CD14-positive monocyte (primary cell): Measurements from ENCODE around the gene AR. TPM values are rescaled to one million over a fixed set of nuclear protein-coding genes. Genes with fewer than 3 reads are reported as not detected.

ENCODE experiments used
- DNase-seq, 3 donors: peaks; one replicate each; pipeline ENCODE4 v3.0.0-alpha.2; 2011 to 2022
- H2AFZ ChIP-seq: 2 replicates; pipeline ENCODE4 v1.6.0; 2012; ENCODE audit warnings: mild to moderate bottlenecking, low read depth, low read length, inconsistent platforms; ENCODE audit not compliant: insufficient read depth, poor library complexity, severe bottlenecking
- H3K27ac ChIP-seq, 2 donors: 1 replicate in 1 of 2; 2 replicates in 1 of 2; pipeline ENCODE4 v1.5.1; 2012 to 2013; ENCODE audit warnings: low read length in 2 of 2, control low read depth in 1 of 2, inconsistent platforms in 1 of 2, low read depth in 1 of 2, mild to moderate bottlenecking in 1 of 2
- H3K27me3 ChIP-seq, 2 donors: one replicate each; pipeline versions ENCODE4 v1.6.0 to v1.6.1; 2011 to 2013; ENCODE audit warnings: low read length in 2 of 2; ENCODE audit not compliant: control insufficient read depth in 2 of 2, insufficient read depth in 2 of 2
- H3K36me3 ChIP-seq, 2 donors: replicated peaks in 1 of 2; 1 replicate in 1 of 2; 2 replicates in 1 of 2; pipeline versions ENCODE4 v1.5.1 to v1.6.1; 2012 to 2013; ENCODE audit warnings: low read length in 2 of 2, control low read depth in 1 of 2, inconsistent platforms in 1 of 2, mild to moderate bottlenecking in 1 of 2; ENCODE audit not compliant: insufficient read depth in 2 of 2, control insufficient read depth in 1 of 2
- H3K4me1 ChIP-seq, 2 donors: 1 replicate in 1 of 2; 2 replicates in 1 of 2; pipeline versions ENCODE4 v1.5.1 to v1.6.1; 2012 to 2013; ENCODE audit warnings: low read length in 2 of 2, control low read depth in 1 of 2, inconsistent platforms in 1 of 2, mild to moderate bottlenecking in 1 of 2, moderate library complexity in 1 of 2; ENCODE audit not compliant: insufficient read depth in 2 of 2, control insufficient read depth in 1 of 2
- H3K4me2 ChIP-seq: replicated peaks from 2 replicates; pipeline ENCODE3; 2012; ENCODE audit warnings: low read length, moderate library complexity, mild to moderate bottlenecking; ENCODE audit not compliant: poor library complexity, severe bottlenecking; ENCODE audit errors: extremely low read depth
- H3K4me3 ChIP-seq, 3 experiments: fragments of 200-600 bp in 1 of 3; sonication (generic) in 1 of 3; replicated peaks in 1 of 3; 1 replicate in 2 of 3; 2 replicates in 1 of 3; pipeline ENCODE4 v1.5.1; 2011 to 2013; ENCODE audit warnings: low read length in 3 of 3, mild to moderate bottlenecking in 3 of 3, control low read depth in 2 of 3, low read depth in 2 of 3, inconsistent platforms in 1 of 3, moderate library complexity in 1 of 3
- H3K79me2 ChIP-seq: 2 replicates; pipeline ENCODE4 v1.6.0; 2012; ENCODE audit warnings: mild to moderate bottlenecking, control low read depth, inconsistent platforms, low read length, moderate library complexity; ENCODE audit not compliant: insufficient read depth
- H3K9ac ChIP-seq: 2 replicates; pipeline ENCODE4 v1.6.0; 2017; ENCODE audit warnings: low read length, mild to moderate bottlenecking; ENCODE audit not compliant: insufficient read depth, poor library complexity, severe bottlenecking
- H3K9me3 ChIP-seq, 2 donors: replicated peaks in 1 of 2; 1 replicate in 1 of 2; 2 replicates in 1 of 2; pipeline versions ENCODE4 v1.5.1 to v1.6.1; 2012 to 2013; ENCODE audit warnings: low read length in 2 of 2, control low read depth in 1 of 2; ENCODE audit not compliant: control insufficient read depth in 1 of 2, insufficient read depth in 1 of 2
- H4K20me1 ChIP-seq: 2 replicates; pipeline ENCODE4 v1.6.0; 2012; ENCODE audit warnings: mild to moderate bottlenecking, low read length, control low read depth, moderate library complexity; ENCODE audit not compliant: insufficient read depth
- H3K27ac Mint-ChIP-seq, 7 donors: one replicate each; pipeline ENCODE4 v1.8.0; 2020; ENCODE audit warnings: mild to moderate bottlenecking in 7 of 7, mixed read lengths in 7 of 7, moderate library complexity in 6 of 7, inconsistent platforms in 2 of 7
- H3K27me3 Mint-ChIP-seq, 3 donors: one replicate each; pipeline ENCODE4 v1.8.0; 2021 to 2022; ENCODE audit warnings: low read depth in 3 of 3, mild to moderate bottlenecking in 3 of 3, mixed read lengths in 3 of 3, moderate library complexity in 3 of 3, inconsistent platforms in 1 of 3
- H3K36me3 Mint-ChIP-seq, 2 donors: one replicate each; pipeline ENCODE4 v1.8.0; 2020; ENCODE audit warnings: mixed read lengths in 2 of 2, inconsistent platforms in 1 of 2, mild to moderate bottlenecking in 1 of 2
- H3K4me1 Mint-ChIP-seq: one replicate; pipeline ENCODE4 v1.8.0; 2020; ENCODE audit warnings: mild to moderate bottlenecking, mixed read lengths
- H3K4me3 Mint-ChIP-seq, 2 donors: one replicate each; pipeline ENCODE4 v1.8.0; 2020; ENCODE audit warnings: mild to moderate bottlenecking in 2 of 2, mixed read lengths in 2 of 2, moderate library complexity in 1 of 2
- H3K9me3 Mint-ChIP-seq, 7 donors: one replicate each; pipeline ENCODE4 v1.8.0; 2020 to 2022; ENCODE audit warnings: mixed read lengths in 7 of 7, mild to moderate bottlenecking in 6 of 7, moderate library complexity in 6 of 7, inconsistent platforms in 2 of 7
- WGBS: methylation state at CpG from one replicate; pipeline ENCODE4 v1.1.5; 2013; ENCODE audit warnings: missing lambda C conversion rate; ENCODE audit not compliant: insufficient coverage; 5-methylcytosine and 5-hydroxymethylcytosine counted together
- intact Hi-C, 2 donors: fragments of 100-400 bp; cut with micrococcal nuclease; formaldehyde crosslinking; loops; one replicate each; pipeline versions ENCODE4 v1.15.0 to v1.15.1; 2023
- polyA plus RNA-seq, 3 donors: library from polyadenylated mRNA; depleted of rRNA in 1 of 3; unstranded in 2 of 3; stranded (reverse) in 1 of 3; fragments of 300-500 nt in 2 of 3; fragments of >200 nt in 1 of 3; fragmentation: Illumina TruSeq in 2 of 3; gene quantifications; 1 replicate in 2 of 3; 2 replicates in 1 of 3; pipeline ENCODE4 v1.2.3, GENCODE V29; 2012 to 2021
- TF ChIP-seq, protein P1 (sequence below): fragments of 200-600 bp; IDR thresholded peaks from one replicate; pipeline ENCODE4 v1.8.0; 2022; ENCODE audit warnings: antibody characterized with exemption, mild to moderate bottlenecking

The AR gene
- polyA plus RNA-seq, 3 donors: not detected

DNA sequence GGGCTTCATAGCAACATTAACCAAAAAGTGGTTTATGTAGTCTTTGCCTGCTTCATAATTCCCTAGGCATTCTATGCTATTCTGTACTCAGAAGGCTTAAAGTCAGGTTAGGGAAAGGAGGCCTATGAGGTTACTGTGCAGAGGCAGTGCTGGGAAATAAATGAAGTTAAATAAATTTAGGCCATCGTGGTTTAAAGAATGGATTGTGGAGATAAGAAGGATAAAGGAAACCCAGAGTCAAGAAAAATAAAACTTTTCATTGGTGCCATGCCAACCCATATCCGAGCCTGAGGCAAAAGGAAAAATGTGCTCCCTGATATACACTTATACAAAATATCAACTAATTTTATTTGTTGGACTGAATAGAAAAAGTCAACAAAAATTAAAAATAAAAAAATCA, 70.2 kb downstream of the AR start:
- intact Hi-C loops: no loop called here
- Histone ChIP-seq H3K27ac (no peak overlapping the region), H4K20me1 (no peaks in the 10 kb centered on the region), H3K9me3 (no peaks in the 10 kb centered on the region), H3K79me2 (no peaks in the 10 kb centered on the region), H3K4me1 (no peaks in the 10 kb centered on the region), H3K4me2 (no peak overlapping the region), H2AFZ (no peak overlapping the region), H3K27me3 (no peaks in the 10 kb centered on the region), H3K9ac (no peak overlapping the region), H3K36me3 (no peaks in the 10 kb centered on the region), H3K4me3 (no peak overlapping the region)
- Mint-ChIP-seq H3K4me3 (no peak overlapping the region), H3K27me3 (peaks cover 0 to 2% (median 0%) of the 10 kb centered on the region in 3 donors), H3K27ac (no peak overlapping the region), H3K36me3 (no peaks in the 10 kb centered on the region), H3K9me3 (peaks cover 2 to 14% (median 7%) of the 10 kb centered on the region in 7 donors), H3K4me1 (peaks cover under 1% of the 10 kb centered on the region)
- WGBS: no CpG with 5 or more reads among the region's 2 CpGs
- TF ChIP-seq, protein P1, sequence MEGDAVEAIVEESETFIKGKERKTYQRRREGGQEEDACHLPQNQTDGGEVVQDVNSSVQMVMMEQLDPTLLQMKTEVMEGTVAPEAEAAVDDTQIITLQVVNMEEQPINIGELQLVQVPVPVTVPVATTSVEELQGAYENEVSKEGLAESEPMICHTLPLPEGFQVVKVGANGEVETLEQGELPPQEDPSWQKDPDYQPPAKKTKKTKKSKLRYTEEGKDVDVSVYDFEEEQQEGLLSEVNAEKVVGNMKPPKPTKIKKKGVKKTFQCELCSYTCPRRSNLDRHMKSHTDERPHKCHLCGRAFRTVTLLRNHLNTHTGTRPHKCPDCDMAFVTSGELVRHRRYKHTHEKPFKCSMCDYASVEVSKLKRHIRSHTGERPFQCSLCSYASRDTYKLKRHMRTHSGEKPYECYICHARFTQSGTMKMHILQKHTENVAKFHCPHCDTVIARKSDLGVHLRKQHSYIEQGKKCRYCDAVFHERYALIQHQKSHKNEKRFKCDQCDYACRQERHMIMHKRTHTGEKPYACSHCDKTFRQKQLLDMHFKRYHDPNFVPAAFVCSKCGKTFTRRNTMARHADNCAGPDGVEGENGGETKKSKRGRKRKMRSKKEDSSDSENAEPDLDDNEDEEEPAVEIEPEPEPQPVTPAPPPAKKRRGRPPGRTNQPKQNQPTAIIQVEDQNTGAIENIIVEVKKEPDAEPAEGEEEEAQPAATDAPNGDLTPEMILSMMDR: no peak
- DNase-seq: no peak

DNA sequence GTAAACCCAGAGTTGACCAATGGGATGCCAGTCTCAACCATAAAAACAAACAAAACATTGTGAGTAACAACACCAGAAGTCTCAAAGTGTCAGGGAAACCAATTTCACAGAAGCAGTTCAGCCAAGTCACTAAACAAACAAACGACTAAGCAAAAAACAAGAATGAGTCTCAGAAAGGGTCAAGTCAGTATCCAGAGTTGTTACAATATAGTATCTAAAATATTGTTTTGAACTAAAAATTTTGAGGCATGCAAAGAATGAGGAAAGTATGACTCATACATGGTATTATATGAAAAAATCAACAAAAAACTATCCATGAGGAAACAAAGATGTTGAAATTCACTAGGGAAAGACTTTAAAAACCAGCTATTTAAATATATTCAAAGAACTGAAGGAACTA, 70.6 kb downstream of the AR start:
- no CpG with 5 or more reads among the region's 1 CpG for WGBS
- H3K36me3 ChIP-seq: no peaks in the 10 kb centered on the region
- no peaks in the 10 kb centered on the region for H3K27me3 ChIP-seq
- no peak overlapping the region for H3K4me3 ChIP-seq
- peaks cover 3 to 14% (median 7%) of the 10 kb centered on the region in 7 donors for H3K9me3 Mint-ChIP-seq
- H2AFZ ChIP-seq: no peak overlapping the region
- H3K27ac ChIP-seq: no peak overlapping the region
- H3K4me1 Mint-ChIP-seq: peaks cover 3% of the 10 kb centered on the region
- H3K27me3 Mint-ChIP-seq: peaks cover 0 to 2% (median 0%) of the 10 kb centered on the region in 3 donors
- H3K36me3 Mint-ChIP-seq: no peaks in the 10 kb centered on the region
- no peak for DNase-seq
- TF ChIP-seq, protein P1: no peak
- no peak overlapping the region for H3K4me3 Mint-ChIP-seq
- no peaks in the 10 kb centered on the region for H3K79me2 ChIP-seq
- no peaks in the 10 kb centered on the region for H3K4me1 ChIP-seq
- H3K9ac ChIP-seq: no peak overlapping the region
- H3K9me3 ChIP-seq: no peaks in the 10 kb centered on the region
- intact Hi-C loops: no loop called here
- no peaks in the 10 kb centered on the region for H4K20me1 ChIP-seq
- no peak overlapping the region for H3K4me2 ChIP-seq
- H3K27ac Mint-ChIP-seq: no peak overlapping the region
